NCI-H1694 treated with DMSO at 0.1 percent for 48 hours (cell line): ENCODE data around the gene HSF5.

ENCODE experiments used
- DNase-seq: peaks from one replicate; lab custom pipeline; 2025; lab: John Stamatoyannopoulos, UW

HSF5 gene, protein sequence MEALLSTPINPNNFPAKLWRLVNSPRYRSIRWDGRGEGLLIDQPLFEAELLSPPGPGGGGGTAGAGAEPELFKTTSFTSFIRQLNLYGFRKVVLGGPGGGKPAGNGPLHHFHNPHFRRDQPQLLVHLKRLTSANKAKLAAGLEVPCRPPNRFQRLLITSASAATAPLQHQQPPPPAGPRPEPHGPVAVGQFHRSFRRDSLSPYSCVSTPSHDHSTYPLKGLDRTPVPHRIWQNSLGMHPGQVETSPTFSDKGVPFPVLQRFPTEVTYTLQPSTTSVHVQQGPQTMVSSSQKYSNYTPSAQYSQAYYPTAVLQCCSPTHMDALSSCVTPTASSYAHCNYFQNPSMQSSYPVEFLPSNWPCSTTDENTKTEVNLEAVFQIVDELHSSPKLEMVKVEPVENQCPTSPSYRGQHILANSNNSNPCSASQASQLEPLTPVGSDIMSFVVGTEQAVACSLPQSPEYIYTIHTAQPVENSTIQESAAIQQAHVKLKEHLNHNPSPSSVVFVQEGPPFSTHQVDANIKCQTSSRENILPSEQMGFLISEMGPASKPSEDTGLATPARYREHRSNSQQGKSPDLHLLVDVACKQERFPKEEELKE

DNA sequence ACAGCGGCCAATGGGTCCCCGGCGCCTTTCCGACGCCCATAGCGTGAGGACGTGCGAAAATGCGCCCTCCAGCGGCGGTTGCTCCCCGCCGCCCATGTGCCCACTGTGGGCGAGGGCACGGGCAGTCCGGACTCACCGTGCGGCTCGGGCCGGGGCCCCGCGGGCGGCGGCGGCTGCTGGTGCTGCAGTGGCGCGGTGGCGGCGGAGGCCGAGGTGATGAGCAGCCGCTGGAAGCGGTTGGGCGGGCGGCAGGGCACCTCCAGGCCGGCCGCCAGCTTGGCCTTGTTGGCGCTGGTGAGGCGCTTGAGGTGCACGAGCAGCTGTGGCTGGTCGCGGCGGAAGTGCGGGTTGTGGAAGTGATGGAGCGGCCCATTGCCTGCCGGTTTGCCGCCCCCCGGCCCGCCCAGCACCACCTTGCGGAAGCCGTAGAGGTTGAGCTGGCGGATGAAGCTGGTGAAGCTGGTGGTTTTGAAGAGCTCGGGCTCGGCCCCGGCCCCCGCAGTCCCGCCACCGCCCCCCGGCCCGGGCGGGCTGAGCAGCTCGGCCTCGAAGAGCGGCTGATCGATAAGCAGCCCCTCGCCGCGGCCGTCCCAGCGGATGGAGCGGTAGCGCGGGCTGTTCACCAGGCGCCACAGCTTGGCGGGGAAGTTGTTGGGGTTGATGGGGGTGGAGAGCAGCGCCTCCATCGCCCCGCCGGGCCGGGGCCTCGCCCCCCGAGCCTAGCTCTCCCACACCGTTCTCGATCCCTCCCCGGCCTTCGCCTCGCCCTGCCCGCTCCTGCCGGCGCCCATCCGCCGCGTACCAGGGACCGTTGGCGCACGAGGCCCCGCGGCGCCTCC, at the start of gene HSF5:
Gene HSF5, minus strand, starts transcription at position 820 of the 839 bp plus-strand sequence. Its CDS starts 134 bp downstream, at position 686.
- no peak for DNase-seq

DNA sequence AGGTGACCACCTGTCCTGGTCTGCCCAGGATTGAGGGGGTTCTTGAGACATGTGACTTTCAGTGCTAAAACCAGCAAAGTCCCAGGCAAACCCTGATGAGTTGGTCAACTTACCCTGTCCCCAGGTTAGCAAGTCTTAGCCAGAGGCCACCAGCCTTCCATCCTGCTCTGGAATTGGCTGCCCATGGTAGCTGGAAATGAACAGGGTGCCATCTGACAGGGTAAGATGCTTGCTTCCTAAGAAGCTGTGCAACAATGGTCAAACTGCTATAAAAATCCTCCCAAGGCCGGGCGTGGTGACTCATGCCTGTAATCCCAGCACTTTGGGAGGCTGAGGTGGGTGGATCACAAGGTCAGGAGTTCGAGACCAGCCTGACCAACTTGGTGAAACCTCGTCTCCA, 49.1 kb upstream of the HSF5 start:
- DNase-seq = no peak

DNA sequence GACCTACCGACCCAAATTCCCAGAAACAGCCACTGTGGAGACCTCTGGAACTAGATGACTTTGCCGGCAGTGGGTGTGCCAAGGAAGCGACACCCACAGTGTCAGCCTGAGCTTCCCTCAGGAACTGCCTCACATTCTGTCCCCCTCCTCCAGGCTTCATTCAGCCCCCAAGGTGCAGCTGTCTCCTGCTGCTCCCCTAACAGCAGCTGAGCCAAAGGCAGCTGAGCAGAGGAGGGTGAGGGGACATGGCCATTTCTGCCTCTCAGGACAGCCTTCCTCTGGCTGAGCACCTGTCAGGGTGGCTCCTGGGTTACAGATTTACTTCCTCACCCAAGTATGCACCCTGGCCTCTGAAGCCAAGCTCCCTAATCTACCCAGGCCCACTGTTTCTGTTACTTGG, 48.3 kb upstream of the HSF5 start:
- DNase-seq = no peak

DNA sequence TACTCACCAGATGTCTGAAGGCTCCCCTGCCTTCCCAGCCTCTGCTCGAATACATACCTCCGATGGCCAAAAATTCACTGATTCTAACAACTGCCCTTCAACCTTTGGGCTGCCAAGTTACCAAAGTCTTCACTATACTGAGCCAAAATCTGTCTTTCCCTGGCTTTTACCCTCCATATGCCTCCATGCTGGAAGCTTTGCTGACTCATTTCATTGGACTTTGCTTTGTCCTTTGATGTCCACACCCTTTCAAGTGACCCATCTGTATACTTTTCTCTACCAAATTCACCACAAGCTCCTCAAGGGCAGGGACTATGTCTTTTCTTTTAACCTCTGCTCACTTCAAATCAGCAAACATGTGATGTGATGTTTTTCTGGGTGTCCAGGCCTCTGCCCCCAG, 47.2 kb upstream of the HSF5 start:
- DNase-seq = no peak

DNA sequence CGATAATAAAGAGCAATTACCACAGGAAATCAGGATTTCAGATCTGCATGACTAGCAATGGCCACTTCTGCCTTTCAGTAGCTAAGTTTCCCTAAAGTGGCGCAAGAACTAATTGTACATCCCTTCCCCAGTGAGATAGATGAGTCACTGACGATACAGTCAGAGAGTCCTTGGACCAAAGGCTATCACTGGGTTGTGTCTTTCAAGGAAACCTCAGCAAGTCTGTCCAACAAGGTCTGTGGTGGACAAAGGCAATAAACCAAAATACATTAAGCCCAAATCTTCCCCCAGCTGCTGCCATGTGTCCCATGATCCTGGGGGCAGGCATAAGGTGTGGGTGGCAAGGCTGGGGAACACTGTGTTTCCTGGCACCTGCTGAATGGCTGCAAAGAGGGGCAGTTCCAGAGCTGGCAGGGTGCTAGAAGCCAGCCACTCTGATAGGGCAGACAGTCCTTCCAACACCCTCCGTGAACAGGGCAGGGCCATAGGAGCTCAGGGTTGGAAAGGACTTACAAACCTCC, 46.8 kb upstream of the HSF5 start:
- DNase-seq = no peak

DNA sequence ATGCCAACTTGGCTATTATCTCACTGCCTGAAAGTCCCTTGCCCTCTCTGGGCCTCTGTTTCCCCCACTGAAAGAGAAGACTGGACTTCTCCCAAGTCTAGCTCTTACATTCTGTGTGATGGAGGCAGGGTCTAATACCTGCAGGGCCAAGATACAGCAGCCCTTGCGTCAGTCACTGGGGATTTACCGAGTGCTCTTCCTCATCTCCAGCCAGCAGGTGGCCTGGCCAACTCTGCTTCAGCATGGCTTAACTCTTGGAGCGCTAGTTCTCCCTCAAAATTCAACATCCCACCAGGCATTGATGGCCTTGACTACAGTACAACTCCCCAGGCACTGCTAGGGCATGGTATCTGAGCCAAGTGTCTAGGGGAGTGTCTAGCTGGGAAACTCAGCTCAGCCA, 46.1 kb upstream of the HSF5 start:
- DNase-seq = no peak

DNA sequence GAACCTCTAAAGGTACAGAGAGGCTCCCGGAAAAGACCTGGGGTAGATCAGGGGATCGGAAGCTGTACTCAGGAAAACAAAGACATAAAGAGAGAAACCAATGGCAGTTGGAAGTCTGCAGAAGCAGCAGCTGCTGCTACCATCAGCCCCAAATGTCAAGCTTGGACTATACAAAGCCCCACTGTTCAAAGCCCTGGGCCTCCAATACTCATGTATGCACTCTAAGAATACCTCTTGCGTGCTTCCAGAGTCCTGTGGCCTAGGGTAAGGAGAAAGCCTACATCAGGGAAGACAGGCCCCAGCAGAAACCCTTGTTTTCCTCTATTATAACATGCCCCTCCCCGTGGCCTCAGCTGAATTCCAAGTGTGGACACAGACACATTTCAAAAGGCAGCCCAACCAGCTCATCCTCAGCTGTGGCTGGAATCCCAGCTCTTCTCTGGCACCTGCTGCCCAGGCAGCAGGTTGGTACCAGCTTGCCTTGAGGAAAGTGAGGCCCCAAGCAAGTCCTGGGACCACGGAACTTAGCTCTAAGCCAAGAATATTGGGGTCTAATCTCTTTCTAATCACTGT, 45.5 kb upstream of the HSF5 start:
- no peak for DNase-seq

DNA sequence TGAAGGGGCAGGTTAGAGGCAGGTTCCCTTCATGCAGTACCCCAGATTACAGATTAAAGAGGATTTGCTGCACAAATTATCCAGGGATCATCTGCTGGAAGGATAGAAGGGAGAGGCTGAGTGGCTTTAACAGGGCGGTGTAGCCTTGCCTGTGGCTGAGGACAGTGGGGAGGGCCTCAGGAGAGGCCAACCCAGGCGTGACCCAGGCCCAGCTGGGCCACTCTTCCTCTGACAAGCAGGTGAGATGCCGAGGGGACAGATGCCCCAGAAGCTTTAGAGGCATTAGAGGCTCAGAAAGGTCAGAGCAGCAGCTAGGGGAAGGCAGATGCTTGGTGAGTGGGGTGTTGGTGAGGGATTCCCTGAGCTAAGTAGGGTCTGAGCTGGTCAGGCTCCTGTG, 44.3 kb upstream of the HSF5 start:
- no peak for DNase-seq

DNA sequence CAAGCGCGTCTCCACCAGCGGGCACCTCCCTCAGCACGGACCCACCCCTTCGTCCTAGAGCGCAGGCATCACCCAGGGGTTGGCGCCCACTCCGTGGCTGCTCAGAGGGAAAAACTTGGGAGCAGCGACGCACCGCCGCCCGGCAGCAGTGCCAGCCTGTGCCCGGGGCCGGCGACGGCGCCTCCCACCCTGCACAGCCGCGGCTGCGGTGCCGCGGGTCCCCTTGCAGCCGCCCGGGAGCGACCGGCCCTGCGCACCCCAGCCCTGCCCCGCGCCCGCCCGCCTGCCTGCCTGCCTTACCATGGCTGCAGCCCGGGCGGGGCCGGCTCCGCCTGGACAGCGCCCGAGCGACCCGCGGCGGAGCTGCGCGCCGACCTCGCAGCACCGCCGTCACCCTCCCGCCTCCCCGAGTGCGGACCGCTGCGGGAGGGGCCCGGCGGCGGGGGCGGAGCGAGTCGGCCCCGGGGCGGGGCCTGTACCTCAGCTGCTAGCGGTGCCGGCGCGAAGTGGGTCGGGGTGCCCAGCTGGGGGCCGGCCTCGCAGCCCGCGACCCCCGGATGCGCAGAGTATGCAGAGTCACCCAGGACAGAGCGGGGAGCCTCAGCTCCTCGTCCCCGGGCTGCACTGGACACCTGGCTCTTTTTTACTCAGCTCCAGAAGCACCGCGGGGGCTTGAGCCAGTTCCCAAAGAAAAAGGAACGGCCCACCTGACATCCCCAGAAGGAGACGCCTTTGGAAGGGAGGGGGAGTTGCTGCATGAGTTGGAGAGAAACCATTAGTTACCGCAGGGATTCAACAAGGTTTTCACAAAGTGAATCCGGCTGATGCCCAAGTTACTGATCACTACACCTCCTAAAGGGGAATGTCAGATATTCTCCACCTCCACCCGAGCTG, 43.7 kb upstream of the HSF5 start:
- no peak for DNase-seq

DNA sequence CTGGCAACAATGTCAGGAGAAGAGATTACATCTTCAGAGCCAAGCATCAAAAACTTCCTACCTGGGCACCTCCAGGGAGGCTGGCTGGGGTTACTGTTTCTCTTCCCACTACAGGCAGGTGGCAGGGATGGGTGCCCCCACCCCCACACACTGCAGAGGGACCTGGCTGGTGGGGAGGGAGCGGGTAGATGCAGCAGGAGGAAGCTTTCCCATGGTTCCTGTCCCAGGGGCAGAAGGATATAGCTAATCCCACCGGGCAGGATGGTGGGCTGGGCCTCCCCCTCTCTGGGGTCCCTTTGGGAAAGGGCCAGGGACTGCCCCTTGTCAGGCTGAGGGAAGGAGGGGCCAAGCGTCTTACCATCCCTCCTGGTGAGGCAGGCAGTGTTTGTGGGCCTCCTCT, 42.9 kb upstream of the HSF5 start:
- DNase-seq = no peak

DNA sequence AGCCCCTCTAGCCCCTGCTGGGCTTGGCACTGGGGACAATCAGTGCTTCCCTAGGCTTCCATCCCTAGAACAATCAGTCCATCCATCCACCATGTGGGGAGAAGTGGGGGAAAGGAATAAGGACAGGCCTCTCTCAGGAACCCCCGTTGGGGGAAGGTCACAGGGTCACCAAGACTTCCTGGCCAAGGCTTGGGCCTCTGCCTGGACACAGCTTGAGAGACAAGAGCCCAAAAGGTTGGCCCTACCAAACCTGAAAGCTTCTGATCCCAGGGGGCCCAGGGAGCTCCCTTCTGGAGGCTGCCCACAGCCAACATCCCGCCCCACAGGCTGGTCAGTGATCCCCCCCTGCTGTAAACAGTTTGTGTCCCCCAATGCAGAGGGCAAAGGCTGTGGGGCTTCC, 42.4 kb upstream of the HSF5 start:
- no peak for DNase-seq

DNA sequence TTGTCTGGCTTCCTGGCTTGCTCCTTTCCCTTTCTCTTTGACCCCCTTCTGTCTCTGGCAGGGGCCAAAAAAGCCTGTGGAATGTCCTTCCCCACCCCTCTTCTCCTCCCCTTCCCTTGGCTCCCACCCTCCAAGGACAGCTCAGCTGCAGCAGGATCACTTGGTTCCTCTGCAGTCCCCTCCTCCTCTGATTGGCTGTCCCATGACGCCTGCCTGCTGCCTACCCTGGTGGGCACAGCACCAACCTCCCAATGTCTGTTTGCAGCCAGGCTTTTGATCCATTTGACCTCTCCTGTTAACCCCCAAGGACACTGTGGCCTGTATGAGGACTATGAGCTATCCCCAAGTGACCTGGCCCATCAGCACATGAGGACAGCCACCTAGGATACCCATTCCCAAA, 41.1 kb upstream of the HSF5 start:
- no peak for DNase-seq

DNA sequence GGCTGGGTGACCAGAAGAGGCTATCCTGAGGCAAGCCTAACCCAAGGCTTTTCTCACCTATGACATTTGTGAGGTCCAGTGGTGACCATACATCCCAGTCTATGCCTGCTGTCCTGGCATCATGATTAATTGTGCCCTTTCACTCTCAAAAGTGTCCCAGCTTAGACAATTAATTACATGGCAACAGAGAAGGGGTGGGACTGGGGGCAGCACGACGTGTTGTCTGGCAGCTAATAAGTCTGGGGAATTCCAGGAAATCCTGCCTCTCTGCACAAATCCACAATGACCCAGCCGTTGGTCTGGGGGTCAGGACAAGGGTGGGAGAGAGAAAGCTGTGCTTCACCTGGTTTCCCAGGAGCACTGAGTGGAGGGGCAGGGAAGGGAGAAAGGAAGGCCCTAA, 40.2 kb upstream of the HSF5 start:
- no peak for DNase-seq

DNA sequence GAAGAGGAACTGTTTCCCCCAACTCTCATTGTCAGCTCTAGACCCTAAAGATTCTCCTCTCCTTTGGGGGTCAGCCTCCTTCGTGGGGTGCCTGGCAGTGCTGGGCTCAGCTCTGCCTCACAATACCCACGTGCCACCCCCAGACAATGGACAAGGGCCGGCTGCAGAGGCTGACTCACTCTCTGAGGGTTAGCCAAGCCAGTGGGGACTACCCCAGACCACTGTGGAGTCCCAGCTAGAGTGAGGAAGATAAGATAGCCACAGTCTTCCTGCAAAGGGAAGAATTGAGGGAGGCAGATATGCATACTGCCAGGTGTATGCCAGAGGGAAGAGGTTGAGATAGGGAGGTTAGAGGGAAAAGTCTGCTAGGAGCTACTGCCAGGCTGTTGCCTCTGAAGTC, 39.7 kb upstream of the HSF5 start:
- DNase-seq = no peak

DNA sequence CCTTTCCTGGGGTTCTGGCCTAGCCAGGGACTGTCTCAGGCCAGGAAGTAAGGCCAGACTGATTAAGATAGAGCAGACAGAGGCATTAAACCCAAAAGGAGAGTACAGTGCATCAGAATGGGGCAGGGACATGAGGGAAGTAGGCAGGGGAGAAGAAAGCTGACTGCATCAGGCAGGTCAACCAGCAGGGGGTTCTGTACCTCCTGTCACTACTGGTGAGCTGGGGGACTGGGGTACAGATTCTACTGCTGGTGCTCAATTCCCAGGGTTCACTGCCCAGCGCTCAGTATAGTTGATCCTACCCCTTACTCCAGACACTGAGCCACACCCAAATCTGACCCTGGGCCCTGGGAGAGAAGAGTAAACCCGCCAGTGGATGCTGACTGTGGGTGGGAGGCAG, 39.1 kb upstream of the HSF5 start:
- DNase-seq = no peak

DNA sequence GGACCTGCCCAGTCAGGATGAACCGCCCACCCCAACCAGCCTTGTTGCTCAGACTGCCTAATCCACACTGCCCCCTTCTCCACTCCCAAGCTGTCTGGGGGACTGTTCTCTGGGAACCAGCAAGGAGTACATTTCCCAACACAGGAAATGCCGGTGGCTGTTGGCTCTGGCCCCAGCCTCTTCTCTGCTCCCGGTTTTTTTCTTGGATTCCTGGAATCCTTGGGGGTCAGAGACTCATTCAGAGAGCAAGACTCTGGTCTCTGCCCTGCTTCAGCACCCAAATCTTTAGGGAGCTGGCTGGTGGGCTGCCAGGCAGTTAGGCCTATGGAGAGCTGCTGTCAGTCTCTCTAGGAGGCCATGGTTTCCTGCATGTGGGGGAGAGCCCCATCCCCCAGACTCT, 37.0 kb upstream of the HSF5 start:
- no peak for DNase-seq

DNA sequence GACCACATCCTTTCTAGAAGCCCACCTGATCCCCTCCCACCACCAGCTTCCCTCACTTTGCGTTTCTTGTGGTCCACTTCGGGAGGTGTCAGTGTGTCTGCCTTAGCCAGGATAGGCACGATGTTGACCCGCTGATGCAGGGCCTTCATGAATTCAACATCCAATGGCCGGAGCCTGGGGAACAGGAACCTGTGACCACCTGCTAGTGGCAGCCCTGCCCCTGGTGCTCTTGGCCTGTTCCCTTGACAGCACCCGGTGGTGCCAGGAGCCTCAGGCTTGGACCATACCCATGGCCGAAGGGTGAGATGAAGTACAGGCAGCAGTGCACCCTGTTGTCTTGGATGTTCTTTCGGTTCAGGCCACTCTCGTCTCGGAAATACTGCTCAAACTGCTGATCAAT, 33.5 kb upstream of the HSF5 start:
- no peak for DNase-seq

DNA sequence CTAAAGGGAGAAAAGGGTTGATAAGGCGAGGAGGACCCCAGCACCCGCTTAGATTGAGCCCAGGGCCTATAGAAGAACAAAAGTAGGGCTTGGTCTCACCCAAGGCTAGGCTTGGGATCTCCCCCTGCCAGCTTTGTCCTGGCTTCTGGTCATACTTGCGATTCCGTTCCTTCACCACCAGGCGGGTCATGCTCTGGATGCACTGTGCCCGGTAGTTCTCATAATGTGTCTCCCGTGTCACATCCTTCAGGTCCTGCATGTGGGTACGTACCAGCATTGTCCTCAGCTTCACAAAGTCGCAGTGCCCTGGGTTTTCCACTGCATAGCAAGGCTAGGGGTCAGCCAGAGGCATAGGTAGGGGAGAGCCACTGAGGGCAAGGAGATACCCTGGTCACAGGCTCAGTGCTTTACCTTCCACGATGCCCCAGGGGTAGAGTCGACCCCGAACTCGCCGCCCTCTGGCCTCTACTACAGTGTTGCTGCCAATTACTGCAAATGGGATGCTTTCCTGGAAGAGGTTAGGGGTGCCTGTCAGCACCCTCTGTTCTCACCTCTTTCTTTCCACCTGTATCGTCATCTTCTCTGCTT, 32.7 kb upstream of the HSF5 start:
- no peak for DNase-seq

DNA sequence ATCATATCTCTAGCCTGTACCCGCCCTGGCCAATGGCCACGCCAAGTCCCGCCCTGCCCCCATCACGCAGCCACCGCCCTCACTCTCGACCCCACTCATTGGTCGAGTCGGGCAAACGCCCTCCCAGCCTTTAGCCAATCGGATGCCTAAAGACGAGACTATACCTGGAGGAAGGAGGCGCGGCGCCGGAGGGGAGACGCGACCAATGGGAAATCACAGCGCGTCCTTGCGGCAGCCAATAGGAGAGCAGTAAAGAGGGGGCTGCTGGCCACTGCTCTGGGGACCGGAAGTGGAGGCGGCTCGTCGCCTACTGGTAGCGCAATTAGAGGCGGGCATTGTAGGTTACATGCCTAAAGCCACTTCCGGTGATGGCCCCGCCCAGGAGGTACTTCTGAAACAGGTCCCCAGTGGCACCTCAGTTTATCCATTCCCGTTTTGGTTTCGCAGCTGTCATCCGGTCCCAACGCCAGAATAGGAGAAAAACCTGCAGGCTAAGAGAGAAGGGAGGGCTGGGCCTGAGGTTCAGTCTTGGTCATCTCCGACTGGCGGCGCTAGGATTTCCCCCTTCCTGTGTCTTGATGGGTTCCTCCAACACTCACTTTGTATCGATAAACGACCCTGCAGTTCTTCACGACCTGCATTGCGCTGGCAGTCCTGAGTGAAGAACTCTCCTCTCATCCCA, 29.9 kb upstream of the HSF5 start:
- DNase-seq = peak; percentile 99

DNA sequence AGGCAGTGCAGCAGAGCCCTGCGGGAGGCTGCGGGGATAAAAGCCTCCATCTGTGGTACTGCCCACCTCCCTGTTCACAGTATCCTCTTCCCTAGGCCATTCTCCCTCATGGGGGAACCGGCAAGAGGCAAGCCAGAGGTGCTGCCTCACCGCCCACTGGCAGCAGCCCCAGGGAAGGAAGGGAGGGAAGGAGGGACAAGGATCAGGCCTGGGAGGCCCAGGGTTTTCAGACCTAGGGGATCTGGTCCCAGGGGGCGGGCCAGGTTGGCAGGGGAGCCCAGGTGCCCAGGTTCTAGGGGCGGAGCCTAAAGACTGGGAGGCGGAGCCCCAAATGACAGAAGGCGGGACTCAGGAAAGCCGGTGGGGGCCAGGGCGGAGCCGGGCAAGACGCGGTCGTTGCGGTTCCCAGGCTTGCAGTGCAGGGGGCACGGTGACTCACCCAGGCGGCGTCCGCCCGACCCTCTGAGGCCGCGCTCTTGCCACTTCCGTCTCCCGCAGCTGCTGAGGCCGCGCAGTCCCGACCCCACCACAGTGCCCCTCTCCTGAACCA, 29.2 kb upstream of the HSF5 start:
- DNase-seq = no peak
